HG03457 (cell line): ENCODE measurements around the gene ABCA10.

ENCODE experiments used
- ATAC-seq: cut with Tn5 transposase; IDR thresholded peaks from one replicate; pipeline ENCODE4 v1.9.1; 2021; ENCODE audit warnings: moderate number of reproducible peaks; ENCODE audit not compliant: unreplicated experiment

ABCA10 gene

GRCh38 chr17:69103557-69104233 is 124.9 kb downstream of the ABCA10 start:
- ATAC-seq = no peak

DNA sequence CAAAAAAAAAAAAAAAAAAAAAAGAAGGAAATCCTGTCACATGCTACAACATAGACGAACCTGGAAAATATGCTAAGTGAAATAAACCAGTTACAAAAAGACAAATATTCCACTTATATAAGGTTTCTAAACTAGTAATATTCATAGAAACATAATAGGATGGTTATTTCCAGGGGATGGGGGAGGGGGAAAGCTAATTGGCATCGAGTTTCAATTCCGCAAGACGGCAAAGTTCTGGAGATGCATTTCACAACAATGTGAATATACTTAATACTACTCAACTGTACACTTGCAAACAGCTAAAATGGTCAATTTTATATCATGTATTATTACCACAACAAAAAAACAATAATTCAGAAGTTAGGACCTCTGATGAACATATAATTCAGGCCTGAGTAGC is 130.0 kb downstream of the ABCA10 start:
- ATAC-seq = no peak
